HL-60 (cell line): Measurements from ENCODE around the gene HHLA2.

ENCODE experiments used
- CTCF ChIP-seq: IDR thresholded peaks from one replicate; pipeline ENCODE4 v1.5.1; 2011; ENCODE audit warnings: low read length, control low read depth, inconsistent platforms; ENCODE audit not compliant: insufficient read depth
- POLR2AphosphoS5 ChIP-seq: IDR thresholded peaks from 2 replicates; pipeline ENCODE4 v1.6.1; 2012; ENCODE audit warnings: low read depth

GRCh38 chr3:108380128-108380795, 83.9 kb downstream of the HHLA2 start:
- TF ChIP-seq POLR2AphosphoS5 (no peak), CTCF (no peak)
